Measurements from ENCODE around the gene DBNL. TPM values are rescaled to one million over a fixed set of nuclear protein-coding genes. Genes with fewer than 3 reads are reported as not detected.
"Not testable (repeated sequence)": the region's sequence is repeated elsewhere in the genome, so short reads cannot be mapped to it uniquely, and the experiment has no call there.

Gene DBNL
- polyA plus RNA-seq (ENCODE audit: insufficient read length in 3 of 3): 10 to 100 TPM; 58.4 to 77.5 (median 75.2) TPM
- long read RNA-seq, donor 1, transcript DBNL-220 (13 exons, 2,117 nt): minor isoform, 7 of 31 reads
- long read RNA-seq, donor 1, transcript DBNL-210 (13 exons, 1,808 nt): major isoform, 8 of 31 reads
- long read RNA-seq, donor 1, partial matches to known transcripts: 16 of 31 reads
- long read RNA-seq, donor 1, other reads (novel, unspliced or antisense): 0 of 31 reads
- long read RNA-seq, donor 2, transcript DBNL-210 (13 exons, 1,808 nt): major isoform, 16 of 23 reads
- long read RNA-seq, donor 2, transcript DBNL-220 (13 exons, 2,117 nt): minor isoform, 5 of 23 reads
- long read RNA-seq, donor 2, partial matches to known transcripts: 0 of 23 reads
- long read RNA-seq, donor 2, other reads (novel, unspliced or antisense): 0 of 23 reads
- long read RNA-seq, donor 3, transcript DBNL-220 (13 exons, 2,117 nt): minor isoform, 9 of 36 reads
- long read RNA-seq, donor 3, transcript DBNL-210 (13 exons, 1,808 nt): major isoform, 20 of 36 reads
- long read RNA-seq, donor 3, partial matches to known transcripts: 0 of 36 reads
- long read RNA-seq, donor 3, other reads (novel, unspliced or antisense): 7 of 36 reads
- long read RNA-seq, donor 4, transcript DBNL-220 (13 exons, 2,117 nt): minor isoform, 6 of 30 reads
- long read RNA-seq, donor 4, transcript DBNL-210 (13 exons, 1,808 nt): major isoform, 9 of 30 reads
- long read RNA-seq, donor 4, partial matches to known transcripts: 0 of 30 reads
- long read RNA-seq, donor 4, other reads (novel, unspliced or antisense): 15 of 30 reads
- long read RNA-seq, donor 5: 0 reads
- long read RNA-seq, donor 6, transcript DBNL-220 (13 exons, 2,117 nt): minor isoform, 5 of 22 reads
- long read RNA-seq, donor 6, transcript DBNL-210 (13 exons, 1,808 nt): major isoform, 10 of 22 reads
- long read RNA-seq, donor 6, partial matches to known transcripts: 0 of 22 reads
- long read RNA-seq, donor 6, other reads (novel, unspliced or antisense): 7 of 22 reads
- long read RNA-seq, donor 7, transcript DBNL-220 (13 exons, 2,117 nt): minor isoform, 5 of 19 reads
- long read RNA-seq, donor 7, transcript DBNL-210 (13 exons, 1,808 nt): major isoform, 12 of 19 reads
- long read RNA-seq, donor 7, partial matches to known transcripts: 0 of 19 reads
- long read RNA-seq, donor 7, other reads (novel, unspliced or antisense): 0 of 19 reads
- long read RNA-seq, donor 8: 0 reads
- long read RNA-seq, donor 9, transcript DBNL-210 (13 exons, 1,808 nt): major isoform, 17 of 29 reads
- long read RNA-seq, donor 9, transcript DBNL-220 (13 exons, 2,117 nt): minor isoform, 5 of 29 reads
- long read RNA-seq, donor 9, partial matches to known transcripts: 0 of 29 reads
- long read RNA-seq, donor 9, other reads (novel, unspliced or antisense): 7 of 29 reads
- long read RNA-seq, donor 10, transcript DBNL-220 (13 exons, 2,117 nt): minor isoform, 5 of 39 reads
- long read RNA-seq, donor 10, transcript DBNL-210 (13 exons, 1,808 nt): major isoform, 9 of 39 reads
- long read RNA-seq, donor 10, partial matches to known transcripts: 19 of 39 reads
- long read RNA-seq, donor 10, other reads (novel, unspliced or antisense): 5 of 39 reads
- long read RNA-seq, donor 11, transcript DBNL-210 (13 exons, 1,808 nt): major isoform, 14 of 28 reads
- long read RNA-seq, donor 11, partial matches to known transcripts: 11 of 28 reads
- long read RNA-seq, donor 11, other reads (novel, unspliced or antisense): 0 of 28 reads
- long read RNA-seq, donor 12, transcript DBNL-210 (13 exons, 1,808 nt): major isoform, 5 of 6 reads
- long read RNA-seq, donor 12, partial matches to known transcripts: 0 of 6 reads
- long read RNA-seq, donor 12, other reads (novel, unspliced or antisense): 0 of 6 reads
- long read RNA-seq, donor 13: 0 reads
- long read RNA-seq, donor 14, transcript DBNL-210 (13 exons, 1,808 nt): major isoform, 18 of 41 reads
- long read RNA-seq, donor 14, transcript DBNL-220 (13 exons, 2,117 nt): minor isoform, 6 of 41 reads
- long read RNA-seq, donor 14, partial matches to known transcripts: 16 of 41 reads
- long read RNA-seq, donor 14, other reads (novel, unspliced or antisense): 0 of 41 reads
- long read RNA-seq, donor 15, transcript DBNL-210 (13 exons, 1,808 nt): major isoform, 6 of 7 reads
- long read RNA-seq, donor 15, partial matches to known transcripts: 0 of 7 reads
- long read RNA-seq, donor 15, other reads (novel, unspliced or antisense): 0 of 7 reads
- long read RNA-seq, donor 16, full-length matches to known transcripts: 46 of 67 reads
- long read RNA-seq, donor 16, partial matches to known transcripts: 0 of 67 reads
- long read RNA-seq, donor 16, other reads (novel, unspliced or antisense): 21 of 67 reads

- DNase-seq (ENCODE audit: extremely low read depth in 1 of 11, low read depth in 9 of 11, low spot score in 4 of 11): peak; percentile 69 to 90 (median 81)
These were observed at the start of gene DBNL for GRCh38 chr7:44044315-44045225. TSS of gene DBNL (plus strand) at chr7:44044702. CDS start at chr7:44044738, 36 bp downstream.

GRCh38 chr7:43997532-43997931 is 47.0 kb upstream of the DBNL start, which contains the start of gene SPDYE1:
TSS of gene SPDYE1 (plus strand) at chr7:43997897. CDS start at chr7:43999950, 2,053 bp downstream.
- DNase-seq (ENCODE audit: extremely low read depth in 1 of 11, low read depth in 9 of 11, low spot score in 4 of 11): not testable (repeated sequence)

- DNase-seq (ENCODE audit: extremely low read depth in 1 of 11, low read depth in 9 of 11, low spot score in 4 of 11): not testable (repeated sequence)
These were observed 32.4 kb upstream of the DBNL start for GRCh38 chr7:44012081-44012480.

- not testable (repeated sequence) for DNase-seq (ENCODE audit: extremely low read depth in 1 of 11, low read depth in 9 of 11, low spot score in 4 of 11)
These were observed 29.4 kb upstream of the DBNL start for GRCh38 chr7:44015090-44015489.

GRCh38 chr7:44018857-44019807 is 25.4 kb upstream of the DBNL start:
- peak; percentile 87 to 97 (median 94) for DNase-seq (ENCODE audit: extremely low read depth in 1 of 11, low read depth in 9 of 11, low spot score in 4 of 11)

- not testable (repeated sequence) for DNase-seq (ENCODE audit: extremely low read depth in 1 of 11, low read depth in 9 of 11, low spot score in 4 of 11)
These were observed 24.7 kb upstream of the DBNL start for GRCh38 chr7:44019825-44020224.

GRCh38 chr7:44022069-44022468 is 22.4 kb upstream of the DBNL start:
- DNase-seq (ENCODE audit: extremely low read depth in 1 of 11, low read depth in 9 of 11, low spot score in 4 of 11): not testable (repeated sequence)

- DNase-seq (ENCODE audit: extremely low read depth in 1 of 11, low read depth in 9 of 11, low spot score in 4 of 11): not testable (repeated sequence)
These were observed 21.6 kb upstream of the DBNL start for GRCh38 chr7:44022796-44023467.

- DNase-seq (ENCODE audit: extremely low read depth in 1 of 11, low read depth in 9 of 11, low spot score in 4 of 11): not testable (repeated sequence)
These were observed 15.1 kb upstream of the DBNL start for GRCh38 chr7:44029433-44029832.

GRCh38 chr7:44030029-44030428 is 14.5 kb upstream of the DBNL start:
- DNase-seq (ENCODE audit: extremely low read depth in 1 of 11, low read depth in 9 of 11, low spot score in 4 of 11): not testable (repeated sequence)

- DNase-seq (ENCODE audit: extremely low read depth in 1 of 11, low read depth in 9 of 11, low spot score in 4 of 11): not testable (repeated sequence)
These were observed 13.2 kb upstream of the DBNL start for GRCh38 chr7:44031319-44031718.

- not testable (repeated sequence) for DNase-seq (ENCODE audit: extremely low read depth in 1 of 11, low read depth in 9 of 11, low spot score in 4 of 11)
These were observed 12.5 kb upstream of the DBNL start for GRCh38 chr7:44032031-44032430.

GRCh38 chr7:44033971-44034844 is 10.3 kb upstream of the DBNL start:
- not testable (repeated sequence) for DNase-seq (ENCODE audit: extremely low read depth in 1 of 11, low read depth in 9 of 11, low spot score in 4 of 11)
